Effector CD4-positive, alpha-beta T cell (primary cell): ENCODE measurements around the gene ZNF414.

Experiments
- DNase-seq: peaks from one replicate; pipeline ENCODE4 v3.0.0-alpha.2; 2020

The ZNF414 gene

GRCh38 chr19:8461891-8462290 is 52.1 kb downstream of the ZNF414 start:
- no peak for DNase-seq

- DNase-seq = no peak
These were observed 52.6 kb downstream of the ZNF414 start for GRCh38 chr19:8461376-8461775.

GRCh38 chr19:8460516-8461298 is 53.3 kb downstream of the ZNF414 start:
- DNase-seq = no peak
